NCI-H2171 treated with DMSO at 0.1 percent for 48 hours (cell line): ENCODE measurements around the gene FHIT.

ENCODE experiments used
- DNase-seq: peaks from one replicate; lab custom pipeline; 2025; lab: John Stamatoyannopoulos, UW

The FHIT gene

DNA sequence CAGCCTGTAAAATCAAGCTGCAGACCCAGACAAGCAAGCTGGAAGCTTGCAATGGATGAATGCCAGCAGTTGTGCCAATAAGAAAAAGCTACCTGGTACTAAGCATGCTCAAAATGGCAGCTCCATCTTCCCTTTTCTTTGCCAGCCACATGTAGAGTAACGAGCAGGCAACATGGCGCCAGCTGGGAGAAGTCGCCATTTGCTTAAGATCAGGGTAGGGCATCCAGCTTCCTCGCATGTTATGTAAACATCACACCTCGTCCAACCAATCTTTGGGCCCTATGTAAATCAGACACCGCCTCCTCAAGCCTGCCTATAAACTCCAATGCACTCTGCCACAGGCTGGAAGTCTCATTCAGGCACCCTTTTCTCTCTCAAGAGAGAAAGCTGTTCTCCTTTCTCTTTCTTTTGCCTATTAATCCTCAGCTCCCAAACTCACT lies 973.9 kb downstream of the FHIT start:
- DNase-seq: peak; percentile 8

DNA sequence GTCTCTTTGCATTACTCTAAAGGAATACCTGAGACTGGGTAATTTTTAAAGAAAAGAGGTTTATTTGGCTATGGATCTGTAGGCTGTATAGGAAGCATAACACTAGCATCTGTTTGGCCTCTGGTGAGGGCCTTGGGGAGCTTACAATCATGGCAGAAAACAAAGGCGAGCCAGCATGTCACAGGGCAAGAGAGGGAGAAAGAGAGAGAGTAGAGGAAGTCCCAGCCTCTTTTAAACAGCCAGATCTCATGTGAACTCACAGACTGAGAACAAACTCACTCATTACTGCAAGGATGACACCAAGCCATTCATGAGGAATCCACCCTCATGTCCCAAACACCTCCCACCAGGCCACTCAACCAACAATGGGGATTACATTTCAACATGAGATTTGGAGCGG lies 974.6 kb downstream of the FHIT start:
- no peak for DNase-seq

DNA sequence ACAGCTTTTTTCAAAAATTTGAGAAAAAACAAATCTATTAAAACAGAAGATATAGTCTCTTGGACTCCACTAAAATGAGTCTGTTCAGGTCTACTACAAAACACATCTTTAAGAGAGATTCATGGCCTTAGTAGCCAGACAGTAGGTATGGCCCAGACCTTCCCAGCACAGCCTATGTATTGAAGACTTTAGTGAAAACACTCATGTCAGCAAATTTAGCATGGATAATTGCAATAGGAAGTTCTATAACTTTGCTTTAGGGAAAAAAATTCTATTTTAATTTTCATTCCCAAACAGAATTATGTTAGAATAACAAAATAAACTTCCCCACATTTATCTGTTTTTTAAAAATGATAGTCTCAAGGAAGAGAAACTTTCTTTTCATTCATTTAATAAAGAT lies 976.6 kb downstream of the FHIT start:
- DNase-seq: no peak

DNA sequence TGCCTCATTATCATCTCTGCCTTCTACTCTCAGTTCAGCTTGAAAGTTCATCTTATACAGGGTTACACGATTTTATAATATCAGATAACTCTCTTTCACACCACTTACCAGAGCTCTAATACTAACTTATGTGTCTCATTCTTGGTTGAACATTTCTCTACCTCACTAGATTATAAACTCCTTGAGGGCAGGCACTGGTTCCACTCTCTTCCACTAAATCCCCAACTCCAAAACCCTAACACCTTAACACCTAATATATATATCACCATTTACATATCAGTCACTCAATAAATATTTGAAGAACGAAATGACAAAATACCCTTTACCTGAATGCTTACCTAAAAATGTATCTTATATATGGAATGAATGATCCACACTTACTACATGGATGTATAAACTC lies 977.2 kb downstream of the FHIT start:
- DNase-seq: no peak

DNA sequence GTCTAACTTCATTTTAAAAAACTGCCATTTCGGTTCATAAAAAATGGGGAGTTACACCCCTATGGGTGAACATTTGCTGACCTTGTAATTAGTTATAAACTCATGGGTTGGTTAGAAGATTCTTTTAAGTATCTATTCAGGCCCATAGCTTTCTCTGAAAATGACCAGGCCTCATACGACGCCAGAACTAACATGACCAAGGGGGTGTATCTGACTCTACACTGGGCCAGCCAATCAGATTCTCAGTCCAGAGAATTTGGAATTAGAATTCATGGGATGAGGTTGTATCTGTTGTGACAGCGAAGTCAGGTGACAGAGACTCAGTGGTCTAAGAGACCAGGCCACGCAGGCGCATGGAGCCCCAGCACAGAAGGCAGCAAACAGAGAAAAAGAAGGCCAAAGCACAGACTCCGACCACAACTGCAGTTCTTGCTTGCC lies 981.4 kb downstream of the FHIT start:
- no peak for DNase-seq

DNA sequence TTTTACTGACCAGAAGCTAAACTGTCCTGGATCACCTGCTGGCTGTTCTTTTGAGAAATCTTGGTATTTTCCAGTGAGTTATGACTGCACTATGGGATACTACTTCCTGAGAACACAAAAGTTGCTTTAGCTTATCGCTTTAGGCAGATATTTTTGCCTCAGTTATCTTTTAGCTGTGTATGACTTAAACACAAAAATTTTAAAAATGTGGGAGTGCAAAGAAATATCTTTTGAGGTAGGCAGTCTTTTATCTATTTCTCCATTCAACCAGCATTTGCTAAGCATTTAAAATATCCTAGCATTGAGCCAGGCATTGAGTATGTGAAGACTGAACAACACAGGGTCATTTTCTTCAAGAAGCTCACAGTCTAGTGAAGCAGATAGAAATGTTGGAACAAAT lies 981.9 kb downstream of the FHIT start:
- DNase-seq: no peak

DNA sequence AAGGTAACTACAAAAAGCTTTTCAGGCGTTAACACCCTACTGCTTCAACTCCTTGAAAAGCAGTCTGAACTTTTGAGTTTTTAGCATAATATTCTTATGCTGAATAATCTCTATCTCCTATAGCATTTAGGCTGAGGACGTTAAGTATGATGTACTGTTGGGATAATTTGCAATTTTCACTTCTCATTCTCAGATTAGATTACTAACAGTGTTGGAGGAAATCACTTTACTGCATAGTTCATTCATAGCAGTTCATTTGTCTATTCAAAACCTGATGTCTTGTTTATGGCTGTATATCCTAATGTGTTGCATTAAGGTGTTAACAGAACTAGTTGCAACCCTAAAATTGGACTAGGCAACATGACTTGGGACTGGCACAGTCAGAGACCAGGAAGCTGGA lies 983.1 kb downstream of the FHIT start:
- no peak for DNase-seq

DNA sequence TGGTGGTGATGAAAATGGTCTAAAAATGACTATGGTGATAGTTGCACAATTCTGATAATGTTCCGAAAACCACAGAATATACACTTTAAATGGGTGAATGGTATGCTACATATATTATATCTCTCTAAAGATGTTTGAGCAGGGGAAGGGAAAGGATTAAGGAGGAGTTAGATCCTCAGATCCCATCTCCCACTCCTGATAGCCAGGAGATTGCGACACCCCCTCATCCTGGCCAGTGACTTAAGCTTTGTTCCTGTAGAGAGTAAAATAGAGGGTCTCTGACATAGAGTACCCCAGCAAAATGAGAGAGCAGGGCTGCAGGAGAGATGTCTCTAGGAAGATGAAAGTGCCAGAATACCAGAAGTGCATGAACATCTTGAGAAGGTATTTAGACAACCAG lies 984.8 kb downstream of the FHIT start:
- no peak for DNase-seq

DNA sequence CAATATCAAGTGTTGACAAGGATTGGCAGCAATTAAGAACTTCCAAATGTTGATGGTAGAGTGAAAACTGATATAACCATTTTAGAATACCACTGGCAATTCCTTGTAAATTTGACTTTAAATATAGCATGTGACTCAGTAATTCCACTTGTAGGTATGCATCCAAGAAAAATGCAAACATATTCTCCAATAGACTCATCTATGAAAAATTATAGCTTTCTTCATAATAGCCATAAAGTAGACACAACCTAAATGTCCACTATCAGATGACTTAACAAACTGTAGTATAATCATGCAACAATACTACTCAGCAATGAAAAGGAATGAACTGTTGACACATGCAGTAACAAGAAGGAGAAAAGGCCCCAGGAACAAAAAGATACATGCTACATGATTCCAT lies 988.1 kb downstream of the FHIT start:
- DNase-seq: no peak

DNA sequence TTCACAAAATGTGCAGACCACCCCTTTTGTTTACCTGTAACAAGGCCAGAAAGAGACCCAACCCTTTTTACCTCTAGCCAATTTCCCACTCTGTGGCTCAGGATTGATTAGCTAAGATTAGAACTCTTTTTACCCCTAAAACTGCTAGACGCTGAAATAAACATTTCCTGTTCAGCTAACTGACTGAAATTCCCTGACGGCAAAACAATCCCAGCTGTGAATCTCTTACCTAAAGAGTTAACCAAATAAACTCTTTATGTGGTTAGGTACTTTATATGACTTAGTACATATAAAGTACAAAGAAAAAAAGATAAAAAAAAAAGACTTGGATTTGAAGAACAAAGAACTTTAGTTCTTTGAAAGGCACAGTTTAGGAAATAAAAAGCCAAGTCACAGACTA lies 988.7 kb downstream of the FHIT start:
- no peak for DNase-seq

DNA sequence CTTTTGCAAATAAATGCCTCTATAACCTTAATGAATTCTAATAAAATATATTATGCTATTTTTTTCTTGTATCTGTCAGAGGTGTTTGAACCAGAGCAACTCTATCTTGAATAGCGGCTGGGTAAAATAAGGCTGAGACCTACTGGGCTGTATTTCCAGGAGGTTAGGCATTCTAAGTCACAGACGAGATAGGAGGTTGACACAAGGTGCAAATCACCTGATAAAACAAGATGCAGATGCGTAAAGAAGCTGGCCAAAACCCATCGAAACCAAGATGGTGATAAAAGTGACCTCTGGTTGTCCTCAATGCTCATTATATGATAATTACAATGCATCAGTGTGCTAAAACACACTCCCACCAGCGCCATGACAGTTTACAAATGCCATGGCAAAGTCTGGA lies 990.7 kb downstream of the FHIT start:
- DNase-seq: no peak

DNA sequence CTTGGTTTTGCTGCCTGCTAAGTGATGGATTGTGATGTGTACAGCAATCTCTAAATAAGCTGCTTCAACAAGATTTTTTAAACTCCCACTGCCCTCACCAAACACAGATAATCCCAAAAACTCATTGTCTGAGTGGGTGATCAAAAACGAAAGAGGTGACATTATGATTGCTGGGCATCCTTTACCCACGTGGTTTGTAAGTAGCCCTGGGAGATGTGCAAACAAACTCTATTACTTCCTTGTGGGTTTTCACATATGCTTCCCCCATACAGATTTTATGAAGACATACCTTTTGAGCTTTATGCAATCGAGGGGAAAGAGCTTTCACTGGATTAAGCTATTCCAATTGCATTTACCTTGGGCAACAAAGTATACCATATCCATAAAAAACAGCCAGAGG lies 1000.4 kb downstream of the FHIT start:
- no peak for DNase-seq

DNA sequence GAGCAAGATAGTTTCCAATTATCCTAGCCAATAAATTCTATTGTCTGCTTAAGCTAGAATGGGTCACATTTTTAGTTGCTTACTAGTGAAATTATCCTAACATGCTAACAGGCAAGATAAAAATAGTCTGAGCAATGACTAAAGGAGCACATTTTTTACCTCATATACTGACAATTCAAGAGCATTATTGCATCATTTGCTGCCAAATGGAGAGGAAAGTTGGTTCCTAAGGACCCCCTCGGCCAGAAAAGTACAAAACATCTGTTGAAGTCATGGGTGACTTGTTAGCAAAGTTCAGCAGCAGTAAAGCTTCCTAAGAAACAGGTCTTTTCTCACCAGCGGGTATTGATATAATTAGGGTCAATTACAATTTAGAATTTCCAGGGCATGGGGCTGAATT lies 1001.0 kb downstream of the FHIT start:
- DNase-seq: peak; percentile 62

DNA sequence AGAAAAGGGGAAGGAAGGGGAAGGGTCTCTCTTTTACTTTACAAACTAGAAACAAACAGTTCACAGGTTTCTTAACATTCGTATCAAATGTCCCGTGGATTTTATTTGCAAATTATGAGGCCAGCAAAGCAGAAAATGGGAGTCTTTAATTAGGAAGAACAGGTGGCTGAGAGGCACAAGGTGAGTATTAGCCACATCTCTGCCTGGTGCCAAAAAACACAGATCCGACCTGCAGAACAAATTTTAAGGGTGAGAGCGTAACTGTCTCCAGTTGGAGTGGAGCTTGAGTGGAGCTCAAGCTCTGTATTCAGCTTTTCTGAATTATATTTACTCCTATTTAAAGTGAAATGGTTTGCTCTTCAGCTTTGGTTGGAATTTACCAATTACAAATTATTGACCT lies 1004.9 kb downstream of the FHIT start:
- peak; percentile 83 for DNase-seq

DNA sequence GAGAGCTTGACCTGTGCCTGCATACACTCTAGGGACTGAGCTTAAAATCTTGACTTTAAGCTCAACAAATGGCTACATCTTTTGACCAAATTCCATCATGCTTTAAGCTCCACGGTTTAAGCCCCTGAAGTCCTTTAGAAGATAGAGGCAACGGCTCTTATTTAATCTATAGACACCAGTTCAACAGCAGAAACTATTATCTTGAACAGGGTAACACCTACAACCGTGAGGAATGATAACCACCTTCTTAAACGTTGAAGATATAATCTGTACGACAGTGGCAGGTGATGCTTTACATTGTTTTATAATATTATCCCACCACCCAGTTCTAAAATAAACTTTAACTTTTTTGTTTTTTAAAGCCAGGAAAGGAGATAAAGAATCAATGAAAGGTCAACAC lies 1007.8 kb downstream of the FHIT start:
- DNase-seq: no peak

DNA sequence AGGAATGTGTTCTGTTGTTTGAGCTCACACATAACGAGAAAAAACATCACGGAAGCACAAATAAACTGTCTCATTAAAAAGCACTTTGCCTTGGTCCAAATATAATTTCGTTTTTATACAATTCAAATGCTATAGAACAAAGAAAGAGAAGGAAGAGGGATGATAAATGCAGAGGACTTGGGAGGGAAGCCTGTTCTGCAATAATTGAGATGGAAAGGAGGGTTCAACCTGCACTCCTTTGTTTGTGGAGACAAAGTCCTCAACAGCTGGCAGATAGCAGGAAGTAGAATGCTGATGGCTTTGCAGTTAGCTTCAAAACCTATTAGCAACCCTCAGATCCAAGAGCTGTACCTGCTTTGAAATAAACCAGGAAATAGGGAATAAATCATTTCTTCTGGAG lies 1010.8 kb downstream of the FHIT start:
- DNase-seq: no peak

DNA sequence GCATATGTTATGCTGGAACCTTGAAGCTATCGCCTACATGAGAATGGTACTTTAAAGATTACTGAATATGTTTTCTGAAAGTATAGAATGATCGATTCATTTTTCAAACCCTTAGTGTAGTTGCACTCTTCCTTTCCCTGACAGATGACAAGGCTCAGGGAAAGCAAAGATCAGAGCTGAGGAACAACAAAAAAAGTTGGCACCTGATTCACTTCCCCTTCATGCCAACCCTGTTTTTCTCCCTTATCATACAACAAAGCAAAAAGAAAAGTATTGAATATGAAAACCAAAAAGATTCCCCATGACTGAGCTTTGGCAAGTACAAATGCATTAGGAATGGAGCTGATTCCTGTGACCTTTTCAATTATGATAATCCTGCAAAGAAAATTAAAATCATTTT lies 1012.7 kb downstream of the FHIT start:
- DNase-seq: no peak

DNA sequence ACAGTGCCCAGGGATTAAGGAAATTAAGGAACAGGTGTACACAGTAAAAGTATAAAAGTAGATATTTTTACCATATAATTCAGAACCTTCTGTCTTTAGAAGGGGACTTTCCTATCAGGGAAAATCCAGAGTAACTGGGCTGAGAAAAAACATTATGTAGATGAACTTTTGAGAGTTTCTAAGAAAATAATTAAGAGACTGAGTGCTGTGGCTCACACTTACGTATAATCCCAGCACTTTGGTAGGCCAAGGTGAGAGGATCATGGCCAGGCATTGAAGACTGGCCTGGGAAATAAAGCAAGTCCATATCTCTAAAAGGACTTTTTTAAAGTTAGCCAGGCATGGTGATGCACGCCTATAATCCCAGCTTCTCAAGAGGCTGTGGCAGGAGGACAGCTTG lies 1021.8 kb downstream of the FHIT start:
- no peak for DNase-seq

DNA sequence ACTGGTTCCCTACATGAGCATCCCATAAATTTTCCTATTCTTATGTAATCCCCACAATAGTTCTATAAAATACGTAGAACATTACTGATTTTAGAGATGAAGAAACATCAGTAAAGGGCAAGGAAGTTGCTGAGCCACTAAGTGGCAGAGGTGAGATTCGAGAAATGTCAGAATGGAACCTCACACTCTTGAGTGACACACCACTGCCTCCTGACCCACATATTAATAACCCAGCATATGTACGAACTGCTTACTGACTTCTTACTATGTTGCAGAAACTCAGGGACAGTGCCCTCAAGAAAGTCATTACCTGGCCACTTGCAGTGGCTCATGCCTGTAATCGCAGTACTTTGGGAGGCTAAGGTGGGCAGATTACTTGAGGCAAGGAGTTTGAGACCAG lies 1022.4 kb downstream of the FHIT start:
- DNase-seq: no peak

DNA sequence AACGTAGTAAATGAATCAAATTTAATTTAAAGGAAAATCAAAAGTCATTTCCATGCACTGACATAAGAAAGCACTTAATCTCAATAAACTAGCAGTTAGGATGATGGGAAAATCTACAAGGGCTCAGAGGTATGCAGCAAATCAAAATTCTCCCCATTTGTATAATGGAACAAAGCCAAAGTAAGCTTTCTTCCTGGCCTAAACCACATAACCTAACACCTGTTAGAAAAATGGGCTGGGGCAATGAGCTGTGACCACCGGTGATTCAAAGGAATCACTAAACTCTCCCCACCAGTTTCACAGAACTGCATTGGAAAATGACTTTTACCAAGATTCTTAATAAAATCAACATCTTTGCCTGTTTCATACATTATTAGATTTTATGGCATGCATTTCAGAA lies 1024.3 kb downstream of the FHIT start:
- peak; percentile 19 for DNase-seq

DNA sequence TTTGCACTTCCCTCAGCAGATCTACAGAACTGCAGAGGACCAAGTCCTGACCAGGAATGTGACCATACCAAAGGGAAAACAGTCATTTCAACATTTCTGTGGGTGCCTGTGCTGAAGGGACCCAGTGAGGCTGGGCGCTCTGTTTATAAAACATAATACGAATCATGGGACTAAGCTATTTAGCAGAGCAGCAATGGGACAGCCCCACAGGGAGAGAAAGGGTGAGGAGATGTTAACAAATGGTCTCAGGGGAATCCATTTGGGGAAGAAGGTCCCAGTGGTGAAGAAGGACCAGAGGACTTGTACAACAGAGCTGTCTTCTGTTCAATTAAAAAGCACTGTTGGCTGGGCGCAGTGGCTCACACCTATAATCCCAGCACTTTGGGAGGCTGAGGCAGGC lies 1025.4 kb downstream of the FHIT start:
- DNase-seq: no peak

DNA sequence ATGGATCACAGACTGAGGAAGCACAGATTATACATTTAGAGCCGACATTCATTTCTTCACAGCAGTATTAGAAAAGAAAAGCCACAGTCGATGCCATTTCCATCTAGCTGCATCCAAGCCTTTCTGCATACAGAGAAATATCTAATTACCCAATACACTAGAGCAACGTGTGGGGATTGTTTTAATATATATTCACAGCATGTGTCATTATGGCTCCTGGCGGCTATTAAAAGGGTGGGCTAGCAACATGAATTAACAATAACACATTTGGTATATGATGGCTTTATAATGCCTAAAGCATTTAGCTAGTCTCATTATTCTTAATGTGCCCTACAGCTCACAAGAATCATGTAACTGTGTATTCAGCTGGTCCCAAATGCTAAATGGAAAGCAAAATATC lies 1030.5 kb downstream of the FHIT start:
- DNase-seq: no peak

DNA sequence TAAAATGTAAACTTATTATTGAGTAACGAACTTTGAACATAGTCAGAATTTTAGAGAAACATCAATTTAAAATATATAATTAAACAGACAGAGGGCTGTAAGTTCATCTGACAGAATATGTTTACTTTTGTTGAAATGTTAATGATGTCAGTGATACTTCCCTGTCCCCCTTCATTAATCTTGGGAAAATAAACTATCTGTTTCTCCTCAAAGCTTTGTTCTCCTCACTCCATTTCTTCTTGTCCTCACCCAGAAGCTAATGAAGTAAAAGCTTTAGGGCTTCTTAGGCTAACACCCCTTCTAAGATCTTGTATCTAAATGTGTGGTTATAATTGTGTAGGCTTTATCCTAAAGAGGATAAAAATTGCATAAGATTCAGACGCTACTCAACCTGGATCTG lies 1031.8 kb downstream of the FHIT start:
- DNase-seq: no peak

DNA sequence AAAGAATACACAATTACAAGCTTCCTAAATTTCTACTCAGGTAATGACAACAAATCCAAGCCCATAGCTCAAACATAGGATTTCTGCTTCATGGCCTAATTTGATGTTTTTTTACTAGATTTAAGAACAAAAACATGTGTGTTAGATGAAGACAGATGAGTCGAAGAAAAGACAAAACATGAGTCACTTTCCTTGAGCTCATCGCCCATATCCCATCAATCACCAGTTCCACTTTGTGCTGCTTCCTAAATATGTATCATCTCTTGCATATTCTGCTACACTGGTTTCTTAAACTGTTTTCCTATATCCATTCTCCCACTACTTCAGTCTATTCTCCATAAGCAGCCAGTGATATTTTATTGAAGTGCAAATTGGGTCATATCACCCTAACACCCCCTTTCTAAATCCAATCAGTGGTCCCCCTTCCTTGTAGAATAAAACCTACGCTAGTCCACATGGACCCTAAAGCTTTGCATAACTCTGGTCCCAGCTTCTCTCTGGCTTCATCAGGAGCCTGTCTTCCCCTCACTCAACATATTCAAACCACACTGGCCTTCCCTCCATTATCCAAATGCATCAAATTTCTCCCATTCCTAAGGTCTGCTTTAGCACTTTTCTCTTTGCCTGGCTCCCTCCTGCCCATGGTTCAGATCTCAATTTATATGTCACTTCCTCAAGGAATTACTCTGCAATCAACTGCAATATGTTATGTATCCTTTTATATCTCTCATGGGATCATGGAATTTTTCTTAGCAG lies 1033.9 kb downstream of the FHIT start:
- no peak for DNase-seq
